GM21576 (cell line): ENCODE results near the gene CPNE6.
"Not testable (repeated sequence)": the region's sequence is repeated elsewhere in the genome, so short reads cannot be mapped to it uniquely, and the experiment has no call there.

ENCODE experiments used
- ATAC-seq: cut with Tn5 transposase; IDR thresholded peaks from one replicate; pipeline ENCODE4 v1.9.1; 2021; ENCODE audit warnings: mild to moderate bottlenecking, moderate library complexity; ENCODE audit not compliant: unreplicated experiment

The CPNE6 gene

GRCh38 chr14:24071144-24071697 is at the start of gene CPNE6:
TSS of gene CPNE6 (plus strand) at chr14:24071562. CDS start at chr14:24072937, 1,375 bp downstream.
- ATAC-seq = no peak

- ATAC-seq = not testable (repeated sequence)
Measured at GRCh38 chr14:24024939-24025418, 46.4 kb upstream of the CPNE6 start.

- not testable (repeated sequence) for ATAC-seq
Measured at GRCh38 chr14:24029687-24030086, 41.7 kb upstream of the CPNE6 start.

GRCh38 chr14:24031331-24031730 is 40.0 kb upstream of the CPNE6 start:
- not testable (repeated sequence) for ATAC-seq

GRCh38 chr14:24032727-24033418 is 38.5 kb upstream of the CPNE6 start:
- no peak for ATAC-seq

- not testable (repeated sequence) for ATAC-seq
Measured at GRCh38 chr14:24035769-24036168, 35.6 kb upstream of the CPNE6 start.

GRCh38 chr14:24036169-24036962 is 35.0 kb upstream of the CPNE6 start:
- ATAC-seq = peak; percentile 66

- ATAC-seq = peak; percentile 7
Measured at GRCh38 chr14:24036963-24037657, 34.3 kb upstream of the CPNE6 start.

GRCh38 chr14:24037658-24038037 is 33.7 kb upstream of the CPNE6 start:
- ATAC-seq = no peak

GRCh38 chr14:24038686-24039085 is 32.7 kb upstream of the CPNE6 start:
- no peak for ATAC-seq

- ATAC-seq = no peak
Measured at GRCh38 chr14:24040692-24041091, 30.7 kb upstream of the CPNE6 start.

- no peak for ATAC-seq
Measured at GRCh38 chr14:24042746-24043145, 28.6 kb upstream of the CPNE6 start.

- ATAC-seq = not testable (repeated sequence)
Measured at GRCh38 chr14:24049002-24049401, 22.4 kb upstream of the CPNE6 start.

- ATAC-seq = not testable (repeated sequence)
Measured at GRCh38 chr14:24050753-24051152, 20.6 kb upstream of the CPNE6 start.

- no peak for ATAC-seq
Measured at GRCh38 chr14:24051176-24051788, 20.1 kb upstream of the CPNE6 start.

GRCh38 chr14:24051789-24052655 is 19.3 kb upstream of the CPNE6 start, which contains the start of gene CARMIL3:
TSS of gene CARMIL3 (plus strand) at chr14:24052009. CDS start at chr14:24052154, 145 bp downstream.
- peak; percentile 55 for ATAC-seq

GRCh38 chr14:24052656-24053547 is 18.5 kb upstream of the CPNE6 start:
- no peak for ATAC-seq

- no peak for ATAC-seq
Measured at GRCh38 chr14:24053548-24054323, 17.6 kb upstream of the CPNE6 start.
